Heart right ventricle (tissue), 16 donors: Measurements from ENCODE around the gene OGA. TPM values are rescaled to one million over a fixed set of nuclear protein-coding genes. Genes with fewer than 3 reads are reported as not detected.
A peak's percentile ranks its signal among the peaks of the same experiment; 100 is the strongest.

Experiments used
- ATAC-seq, 8 donors: fragments of 200-7000 bp; cut with Tn5 transposase; one replicate each; pipeline ENCODE4 v1.9.1; 2020; ENCODE audit warnings: mild to moderate bottlenecking in 8 of 8, moderate library complexity in 8 of 8, moderate number of reproducible peaks in 1 of 8
- DNase-seq, 2 donors: peaks; one replicate each; pipeline ENCODE4 v3.0.0-alpha.2; 2020
- H3K27ac ChIP-seq, 10 donors: fragments of 200-600 bp; sonication (generic) in 2 of 10; one replicate each; pipeline versions ENCODE4 v1.5.0 to v1.8.0; 2020 to 2022; ENCODE audit warnings: mild to moderate bottlenecking in 3 of 10
- H3K27me3 ChIP-seq, 7 donors: fragments of 200-600 bp; one replicate each; pipeline ENCODE4 v1.8.0; 2021 to 2022; ENCODE audit warnings: mild to moderate bottlenecking in 2 of 7
- H3K36me3 ChIP-seq, 9 donors: fragments of 200-600 bp; sonication (generic) in 1 of 9; one replicate each; pipeline versions ENCODE4 v1.5.0 to v1.8.0; 2020 to 2022; ENCODE audit warnings: mild to moderate bottlenecking in 2 of 9
- H3K4me1 ChIP-seq, 9 donors: fragments of 200-600 bp; sonication (generic) in 1 of 9; one replicate each; pipeline versions ENCODE4 v1.5.0 to v1.8.0; 2020 to 2022; ENCODE audit warnings: mild to moderate bottlenecking in 4 of 9
- H3K4me3 ChIP-seq, 10 donors: fragments of 200-600 bp; sonication (generic) in 2 of 10; one replicate each; pipeline versions ENCODE4 v1.5.0 to v1.8.0; 2020 to 2022; ENCODE audit warnings: mild to moderate bottlenecking in 7 of 10, moderate library complexity in 2 of 10
- H3K9me3 ChIP-seq, 11 donors: fragments of 200-600 bp in 10 of 11; sonication (generic) in 2 of 11; one replicate each; pipeline versions ENCODE4 v1.5.0 to v1.8.0; 2013 to 2022; ENCODE audit warnings: mild to moderate bottlenecking in 2 of 11, control low read depth in 1 of 11, moderate library complexity in 1 of 11
- CTCF ChIP-seq, 9 donors: fragments of 200-600 bp; sonication (generic) in 2 of 9; IDR thresholded peaks; one replicate each; pipeline versions ENCODE4 v1.5.0 to v1.8.0; 2021 to 2022; ENCODE audit warnings: antibody characterized with exemption in 9 of 9, mild to moderate bottlenecking in 5 of 9, moderate library complexity in 1 of 9
- WGBS, 2 donors: extraction: QIAGEN DNeasy Blood & Tissue Kit; methylation state at CpG; one replicate each; pipeline ENCODE4 v1.1.7; 2013; ENCODE audit warnings: inconsistent platforms in 1 of 2; 5-methylcytosine and 5-hydroxymethylcytosine counted together
- intact Hi-C, 10 donors: fragments of 100-400 bp; cut with DNase I; formaldehyde crosslinking; loops; one replicate each; pipeline versions ENCODE4 v1.11.1 to v1.14.2; 2022
- polyA plus RNA-seq, 2 donors: library from polyadenylated mRNA; stranded (reverse); fragments of 200-250 nt; gene quantifications; one replicate each; pipeline ENCODE4 v1.2.3, GENCODE V29; 2013
- total RNA-seq, 10 donors: library from RNA; stranded (reverse); fragmentation: NEBNext Ultra II Directional in 3 of 10; extraction: Animal tissue kit (Norgen Biotek cat#: 25700) in 3 of 10; gene quantifications; one replicate each; pipeline versions ENCODE4 v1.2.1 to v1.2.4, GENCODE V29; 2021 to 2023
- donor health status: Arrhythmogenic right ventricular cardiomyopathy.
- donor health status: ischemic (EF 13 %, LVEDD 7.1; RV severe dilation, severe dysfunction).
- donor health status: healthy with polysubstance abuse.
- donor health status: DM: no; HTN: yes; CAD: no.
- donor health status: DM: no; HTN: no; CAD: no.
- donor health status: ischemic (EF 25% LVEDD 6.9; RV normal size, moderate dysfunction).
- donor health status: ischemic (EF 25% LVEDD 5.7; RV mildly dilated, moderate dysfunction).
- donor health status: healthy.
- donor health status: DM: yes; HTN: yes; CAD: no.
- donor health status: Ischemic cardiomyopathy.
- donor health status: ischemic (EF 35%, LVEDD 5.7; RV mildly dilated, moderate dysfunction).
- donor health status: nonischemic (EF 11% LVEDD 7.7; RV severe dilation, severe dysfunction).
- donor health status: DM: yes; HTN: yes; CAD: no.
- donor health status: PGD.
- donor health status: ischemic (EF 29% LVEDD 5.4; RV normal size, mild dysfunction).
- donor health status: nonischemic (EF 23%, LVEDD 6.1; RV moderate dilation, normal function).

OGA gene
- total and polyA plus RNA-seq, 12 donors: 28.7 to 146 (median 116) TPM

- Histone ChIP-seq H3K27me3 (no peaks in the 10 kb centered on the region), H3K4me3 (peak within 1 kb of the TSS; percentile 32 to 58 (median 44)), H3K9me3 (no peaks in the 10 kb centered on the region), H3K36me3 (peaks cover 0 to 36% (median 7%) of the 10 kb centered on the region in 9 donors), H3K27ac (peak within 1 kb of the TSS in 6 of 10 donors; percentile 19 to 84 (median 64)), H3K4me1 (peaks cover 10 to 71% (median 41%) of the 10 kb centered on the region in 9 donors)
- peak; percentile 24 to 76 (median 52) for TF ChIP-seq CTCF (IDR thresholded peaks at IDR 0.05)
- ATAC-seq (peak in 6 of 8 donors; percentile 24 to 64 (median 42)), DNase-seq (peak; percentile 48 to 67)
- intact Hi-C loops: loop anchor here in 7 of 10 donors (5.0 to 10.0 kb wide), 7 partner anchors 44 to 234 kb away; partner anchors contain the start of gene HPS6 (in 1 of the 7)
- 19 to 29% methylated on average over 59 of the region's 60 CpGs for WGBS, 2 donors
These were observed 25.1 kb upstream of the OGA start, which contains the start of gene KCNIP2 for GRCh38 chr10:101843032-101844021. KCNIP2 (minus strand) TSS chr10:101843800; CDS start chr10:101843568, 232 bp downstream.

GRCh38 chr10:101841826-101842225 is 23.6 kb upstream of the OGA start:
- H3K9me3 ChIP-seq: no peaks in the 10 kb centered on the region
- no peak for TF ChIP-seq CTCF (IDR thresholded peaks at IDR 0.05)
- DNase-seq (no peak), ATAC-seq (no peak)
- intact Hi-C loops: loop anchor here in 9 of 10 donors (2.0 to 10.0 kb wide), 9 partner anchors 45 to 235 kb away; partner anchors contain the start of gene HPS6 (in 1 of the 9)
- no peak overlapping the region for H3K27ac ChIP-seq
- no peaks in the 10 kb centered on the region for H3K27me3 ChIP-seq
- H3K4me1 ChIP-seq: peaks cover 10 to 75% (median 39%) of the 10 kb centered on the region in 9 donors
- H3K36me3 ChIP-seq: peaks cover 0 to 21% (median 5%) of the 10 kb centered on the region in 9 donors
- H3K4me3 ChIP-seq: peak overlapping the region in 4 of 10 donors; percentile 35 to 58 (median 46)

GRCh38 chr10:101840741-101841453 is 22.7 kb upstream of the OGA start:
- peak overlapping the region in 2 of 10 donors; percentile 10 to 53 for H3K27ac ChIP-seq
- 1 to 2% methylated on average over 46 of the region's 46 CpGs for WGBS, 2 donors
- peaks cover 10 to 75% (median 45%) of the 10 kb centered on the region in 9 donors for H3K4me1 ChIP-seq
- no peaks in the 10 kb centered on the region for H3K27me3 ChIP-seq
- intact Hi-C loops: loop anchor here in 9 of 10 donors (2.0 to 10.0 kb wide), 9 partner anchors 46 to 236 kb away; partner anchors contain the start of gene HPS6 (in 1 of the 9)
- no peaks in the 10 kb centered on the region for H3K9me3 ChIP-seq
- DNase-seq: peak; percentile 80 to 84
- TF ChIP-seq CTCF (IDR thresholded peaks at IDR 0.05): peak; percentile 89 to 98 (median 90)
- H3K36me3 ChIP-seq: peaks cover 0 to 11% (median 2%) of the 10 kb centered on the region in 9 donors
- H3K4me3 ChIP-seq: peak overlapping the region in 9 of 10 donors; percentile 24 to 58 (median 43)
- peak; percentile 70 to 92 (median 86) for ATAC-seq
